Gastroesophageal sphincter (tissue), 4 donors: ENCODE measurements around the gene CHTF18. TPM values are rescaled to one million over a fixed set of nuclear protein-coding genes. Genes with fewer than 3 reads are reported as not detected.

Experiments used
- ATAC-seq: fragments of 150-250 bp; one replicate; pipeline ENCODE4 v1.9.1; 2016; ENCODE audit warnings: mild to moderate bottlenecking, moderate library complexity
- H3K27ac ChIP-seq, 4 donors: fragments of 200-600 bp; sonication (generic) in 3 of 4; 1 replicate in 3 of 4; 2 replicates in 1 of 4; pipeline ENCODE4 v1.5.1; 2016 to 2019
- H3K27me3 ChIP-seq: fragments of 200-600 bp; sonication (generic); one replicate; pipeline ENCODE4 v1.5.1; 2019
- H3K36me3 ChIP-seq, 2 donors: fragments of 200-600 bp; sonication (generic); one replicate each; pipeline ENCODE4 v1.5.1; 2019; ENCODE audit warnings: control low read depth in 1 of 2
- H3K4me1 ChIP-seq, 3 donors: fragments of 200-600 bp; sonication (generic); 1 replicate in 2 of 3; 2 replicates in 1 of 3; pipeline ENCODE4 v1.5.1; 2016 to 2019; ENCODE audit warnings: control low read depth in 2 of 3
- H3K4me3 ChIP-seq, 2 donors: fragments of 200-600 bp; sonication (generic); one replicate each; pipeline ENCODE4 v1.5.1; 2019; ENCODE audit warnings: mild to moderate bottlenecking in 1 of 2, moderate library complexity in 1 of 2
- H3K9me3 ChIP-seq, 3 donors: fragments of 200-600 bp; sonication (generic); one replicate each; pipeline ENCODE4 v1.5.1; 2017 to 2019; ENCODE audit warnings: control low read depth in 2 of 3
- CTCF ChIP-seq, 4 experiments: fragments of 200-600 bp in 2 of 4; fragments of 450-650 bp in 2 of 4; sonication (generic) in 1 of 4; IDR thresholded peaks; one replicate each; pipeline ENCODE4 v1.5.1; 2017 to 2019; ENCODE audit warnings: antibody characterized with exemption in 4 of 4, mild to moderate bottlenecking in 2 of 4, moderate library complexity in 2 of 4
- EP300 ChIP-seq: sonication (generic); formaldehyde crosslinking; IDR thresholded peaks from one replicate; pipeline ENCODE4 v1.6.1; 2017; ENCODE audit warnings: antibody characterized with exemption, mild to moderate bottlenecking
- POLR2A ChIP-seq, 2 donors: fragments of 450-650 bp; IDR thresholded peaks; one replicate each; pipeline ENCODE4 v1.6.1; 2017; ENCODE audit warnings: antibody characterized with exemption in 2 of 2, mild to moderate bottlenecking in 2 of 2, moderate library complexity in 1 of 2
- POLR2AphosphoS5 ChIP-seq: sonication (generic); formaldehyde crosslinking; IDR thresholded peaks from one replicate; pipeline ENCODE4 v1.6.1; 2017; ENCODE audit warnings: antibody characterized with exemption
- WGBS, 2 donors: methylation state at CpG; one replicate each; pipeline ENCODE4 v1.1.5; 2018; ENCODE audit warnings: low coverage in 1 of 2; 5-methylcytosine and 5-hydroxymethylcytosine counted together
- total RNA-seq, 4 donors: library from RNA; depleted of rRNA; stranded (reverse); fragments of >200 nt; gene quantifications; one replicate each; pipeline ENCODE4 v1.1.0, GENCODE V29; 2016

Gene CHTF18
- total RNA-seq, 4 donors from 2014 or later: 4.6 to 10.9 (median 8.3) TPM

GRCh38 chr16:828891-829290 lies 40.5 kb downstream of the CHTF18 start:
- peaks cover 0 to 13% (median 6%) of the 10 kb centered on the region in 3 donors for H3K4me1 ChIP-seq
- no peak for ATAC-seq
- no peaks in the 10 kb centered on the region for H3K36me3 ChIP-seq
- H3K9me3 ChIP-seq: peaks cover 0 to 9% (median 0%) of the 10 kb centered on the region in 3 donors
- no peak for TF ChIP-seq POLR2AphosphoS5
- no peak for TF ChIP-seq POLR2A (IDR thresholded peaks at IDR 0.05)
- TF ChIP-seq EP300: no peak
- no peak for TF ChIP-seq CTCF (IDR thresholded peaks at IDR 0.05)
- H3K4me3 ChIP-seq: no peak overlapping the region
- H3K27ac ChIP-seq: no peak overlapping the region
- H3K27me3 ChIP-seq: peaks cover 81% of the 10 kb centered on the region
- WGBS, 2 donors: 100% methylated on average over 2 of the region's 17 CpGs; no CpG with 5 or more reads in 1 of the 2 donors

GRCh38 chr16:830107-830870 lies 41.9 kb downstream of the CHTF18 start:
- H3K27ac ChIP-seq: no peak overlapping the region
- H3K9me3 ChIP-seq: peaks cover 0 to 23% (median 0%) of the 10 kb centered on the region in 3 donors
- H3K36me3 ChIP-seq: no peaks in the 10 kb centered on the region
- WGBS, 2 donors: 87% methylated on average over 3 of the region's 43 CpGs; no CpG with 5 or more reads in 1 of the 2 donors
- peaks cover 67% of the 10 kb centered on the region for H3K27me3 ChIP-seq
- TF ChIP-seq EP300 (no peak), POLR2A (IDR thresholded peaks at IDR 0.05) (no peak), POLR2AphosphoS5 (no peak), CTCF (IDR thresholded peaks at IDR 0.05) (no peak)
- H3K4me3 ChIP-seq: no peak overlapping the region
- H3K4me1 ChIP-seq: peaks cover 0 to 5% (median 2%) of the 10 kb centered on the region in 3 donors
- no peak for ATAC-seq

- Histone ChIP-seq H3K9me3 (peaks cover 0 to 30% (median 0%) of the 10 kb centered on the region in 3 donors), H3K4me1 (no peaks in the 10 kb centered on the region), H3K27ac (no peak overlapping the region), H3K4me3 (no peak overlapping the region), H3K36me3 (no peaks in the 10 kb centered on the region), H3K27me3 (peaks cover 63% of the 10 kb centered on the region)
- no peak for TF ChIP-seq CTCF (IDR thresholded peaks at IDR 0.05)
- no peak for TF ChIP-seq POLR2A (IDR thresholded peaks at IDR 0.05)
- TF ChIP-seq POLR2AphosphoS5: no peak
- no peak for TF ChIP-seq EP300
- 65% methylated on average over 8 of the region's 24 CpGs; no CpG with 5 or more reads in 1 of the 2 donors for WGBS, 2 donors
- no peak for ATAC-seq
Measured at GRCh38 chr16:830871-831570, 42.6 kb downstream of the CHTF18 start.

- no peak overlapping the region for H3K27ac ChIP-seq
- ATAC-seq: no peak
- H3K4me3 ChIP-seq: no peak overlapping the region
- WGBS, 2 donors: no CpG with 5 or more reads among the region's 27 CpGs
- TF ChIP-seq EP300 (no peak), POLR2A (IDR thresholded peaks at IDR 0.05) (no peak), POLR2AphosphoS5 (no peak), CTCF (IDR thresholded peaks at IDR 0.05) (no peak)
- H3K4me1 ChIP-seq: no peaks in the 10 kb centered on the region
- peaks cover 63% of the 10 kb centered on the region for H3K27me3 ChIP-seq
- H3K9me3 ChIP-seq: peaks cover 0 to 38% (median 0%) of the 10 kb centered on the region in 3 donors
- no peaks in the 10 kb centered on the region for H3K36me3 ChIP-seq
Measured at GRCh38 chr16:831571-832413, 43.4 kb downstream of the CHTF18 start.
